ENCODE measurements around the gene PJA2. TPM values are rescaled to one million over a fixed set of nuclear protein-coding genes. Genes with fewer than 3 reads are reported as not detected.

Gene PJA2
- total and polyA plus RNA-seq, 9 of the 15 experiments (the other 6 are each of a cell fraction or from before 2014, with no cell fraction given), result 25.1 to 82.1 (median 50.1) TPM

DNA sequence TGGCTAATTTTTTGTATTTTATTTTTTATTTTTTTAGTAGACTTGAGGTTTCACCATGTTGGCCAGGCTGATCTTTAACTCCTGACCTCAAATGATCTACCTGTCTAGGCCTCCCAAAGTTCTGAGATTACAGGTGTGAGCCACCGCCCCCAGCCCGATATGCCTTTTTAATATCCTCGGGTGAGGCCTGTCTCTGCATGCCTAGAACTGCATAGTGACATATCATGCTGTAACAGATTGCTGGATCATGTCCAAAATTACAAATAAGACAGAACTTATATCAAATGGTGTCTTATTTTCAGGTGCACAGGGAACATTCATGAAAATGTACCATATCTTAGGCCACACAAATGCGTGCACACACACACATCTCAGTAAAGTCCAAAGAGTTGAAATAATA lies 39.1 kb upstream of the PJA2 start:
- no peak overlapping the region for H3K4me3 ChIP-seq
- ChIA-PET CTCF (ENCODE audit: low intra/inter-chr PET ratio) (no interaction called here), POLR2A (no interaction called here)
- H3K27ac ChIP-seq (ENCODE audit: extremely low read depth, low read depth, low read length), result no peak overlapping the region
- BruUV-seq (replicated peaks), result no TSS peak
- intact Hi-C loops (cut with micrococcal nuclease) (no loop called here), in situ Hi-C loops (cut with MboI) (no loop called here)
- no peaks in the 10 kb centered on the region for H3K4me1 ChIP-seq (replicated peaks in 1 of 2; ENCODE audit: control insufficient read depth in 2 of 2, insufficient read depth in 2 of 2, low read length in 2 of 2)
- no peaks in the 10 kb centered on the region for H3K9me1 ChIP-seq (ENCODE audit: control insufficient read depth, insufficient read depth, low read length)
- TF ChIP-seq, protein P1, sequence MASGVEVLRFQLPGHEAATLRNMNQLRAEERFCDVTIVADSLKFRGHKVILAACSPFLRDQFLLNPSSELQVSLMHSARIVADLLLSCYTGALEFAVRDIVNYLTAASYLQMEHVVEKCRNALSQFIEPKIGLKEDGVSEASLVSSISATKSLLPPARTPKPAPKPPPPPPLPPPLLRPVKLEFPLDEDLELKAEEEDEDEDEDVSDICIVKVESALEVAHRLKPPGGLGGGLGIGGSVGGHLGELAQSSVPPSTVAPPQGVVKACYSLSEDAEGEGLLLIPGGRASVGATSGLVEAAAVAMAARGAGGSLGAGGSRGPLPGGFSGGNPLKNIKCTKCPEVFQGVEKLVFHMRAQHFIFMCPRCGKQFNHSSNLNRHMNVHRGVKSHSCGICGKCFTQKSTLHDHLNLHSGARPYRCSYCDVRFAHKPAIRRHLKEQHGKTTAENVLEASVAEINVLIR (CRISPR knock-in tag; IDR thresholded peaks at IDR 0.05), result no peak
- TF ChIP-seq ZNF311 (CRISPR knock-in tag; IDR thresholded peaks at IDR 0.05), result no peak
- TF ChIP-seq ZNF212 (CRISPR knock-in tag; IDR thresholded peaks at IDR 0.05), result no peak
- TF ChIP-seq, protein P2, sequence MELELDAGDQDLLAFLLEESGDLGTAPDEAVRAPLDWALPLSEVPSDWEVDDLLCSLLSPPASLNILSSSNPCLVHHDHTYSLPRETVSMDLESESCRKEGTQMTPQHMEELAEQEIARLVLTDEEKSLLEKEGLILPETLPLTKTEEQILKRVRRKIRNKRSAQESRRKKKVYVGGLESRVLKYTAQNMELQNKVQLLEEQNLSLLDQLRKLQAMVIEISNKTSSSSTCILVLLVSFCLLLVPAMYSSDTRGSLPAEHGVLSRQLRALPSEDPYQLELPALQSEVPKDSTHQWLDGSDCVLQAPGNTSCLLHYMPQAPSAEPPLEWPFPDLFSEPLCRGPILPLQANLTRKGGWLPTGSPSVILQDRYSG (tag; conservative IDR thresholded peaks at IDR 0.05; ENCODE audit: low read depth), result no peak
- no peak for TF ChIP-seq LEF1 (IDR thresholded peaks at IDR 0.05)
- no peaks in the 10 kb centered on the region for H4K20me1 ChIP-seq (replicated peaks; ENCODE audit: control insufficient read depth, insufficient read depth, low read length)
- no peak overlapping the region for H3K9ac ChIP-seq (ENCODE audit: insufficient read depth in 1 of 2, low read depth in 2 of 2, low read length in 2 of 2)
- H3K4me2 ChIP-seq (ENCODE audit: insufficient read depth, low read length), result no peak overlapping the region
- H3K27me3 ChIP-seq (ENCODE audit: control insufficient read depth in 2 of 2, insufficient read depth in 2 of 2, low read length in 2 of 2), result no peaks in the 10 kb centered on the region
- no peaks in the 10 kb centered on the region for H3K79me2 ChIP-seq (ENCODE audit: control insufficient read depth, insufficient read depth, low read length)
- FAIRE-seq, result no peak
- 33% methylated on average over 3 of the region's 4 CpGs for WGBS (ENCODE audit: insufficient coverage, low coverage, missing lambda C conversion rate)
- no peaks in the 10 kb centered on the region for H3K9me3 ChIP-seq (replicated peaks; ENCODE audit: control insufficient read depth, insufficient read depth, low read depth, low read length)
- no peak overlapping the region for H2AFZ ChIP-seq (ENCODE audit: low read depth, low read length)
- H3K36me3 ChIP-seq (ENCODE audit: control insufficient read depth, insufficient read depth, low read length), result no peaks in the 10 kb centered on the region
- no peak for DNase-seq (ENCODE audit: extremely low read depth in 1 of 4, low spot score in 3 of 4)
- ATAC-seq, result no peak
